ENCODE measurements around the gene WDR12.

Gene WDR12

GRCh38 chr2:202844656-202845055 lies 66.8 kb downstream of the WDR12 start:
- Histone ChIP-seq H3K4me3 (ENCODE audit: low read depth, low read length) (no peak overlapping the region), H3K9ac (ENCODE audit: low read length) (no peak overlapping the region)

GRCh38 chr2:202842690-202843089 lies 68.8 kb downstream of the WDR12 start:
- Histone ChIP-seq H3K9ac (ENCODE audit: low read length) (no peak overlapping the region), H3K4me3 (ENCODE audit: low read depth, low read length) (no peak overlapping the region), H3K36me3 (ENCODE audit: control insufficient read depth, insufficient read depth, low read length) (no peaks in the 10 kb centered on the region), H3K9me3 (ENCODE audit: control insufficient read depth, insufficient read depth, low read depth, low read length) (peaks cover 2% of the 10 kb centered on the region; the same call in 1 of the 2 replicates), H3K27me3 (ENCODE audit: control insufficient read depth, insufficient read depth, low read length) (no peaks in the 10 kb centered on the region), H3K4me1 (ENCODE audit: control insufficient read depth, insufficient read depth, low read length) (no peaks in the 10 kb centered on the region), H3K27ac (ENCODE audit: low read depth, low read length) (no peak overlapping the region)

More at GRCh38 chr2:202844656-202845055, 66.8 kb downstream of the WDR12 start:
- Histone ChIP-seq H3K4me1 (ENCODE audit: control insufficient read depth, insufficient read depth, low read length) (no peaks in the 10 kb centered on the region; the same call in 1 of the 2 replicates), H3K9me3 (ENCODE audit: control insufficient read depth, insufficient read depth, low read depth, low read length) (peaks cover 2% of the 10 kb centered on the region; the same call in 1 of the 2 replicates), H3K27ac (ENCODE audit: low read depth, low read length) (no peak overlapping the region), H3K27me3 (ENCODE audit: control insufficient read depth, insufficient read depth, low read length) (no peaks in the 10 kb centered on the region), H3K36me3 (ENCODE audit: control insufficient read depth, insufficient read depth, low read length) (no peaks in the 10 kb centered on the region)

GRCh38 chr2:202841090-202841867 lies 70.2 kb downstream of the WDR12 start:
- Histone ChIP-seq H3K4me3 (ENCODE audit: low read depth, low read length) (no peak overlapping the region), H3K9me3 (ENCODE audit: control insufficient read depth, insufficient read depth, low read depth, low read length) (peaks cover 2% of the 10 kb centered on the region; the same call in 1 of the 2 replicates), H3K27ac (ENCODE audit: low read depth, low read length) (no peak overlapping the region), H3K9ac (ENCODE audit: low read length) (no peak overlapping the region), H3K27me3 (ENCODE audit: control insufficient read depth, insufficient read depth, low read length) (no peaks in the 10 kb centered on the region), H3K4me1 (ENCODE audit: control insufficient read depth, insufficient read depth, low read length) (no peaks in the 10 kb centered on the region), H3K36me3 (ENCODE audit: control insufficient read depth, insufficient read depth, low read length) (no peaks in the 10 kb centered on the region)

- Histone ChIP-seq H3K9ac (ENCODE audit: low read length) (no peak overlapping the region), H3K4me3 (ENCODE audit: low read depth, low read length) (no peak overlapping the region)
These were observed 79.9 kb downstream of the WDR12 start for GRCh38 chr2:202831242-202832220.

GRCh38 chr2:202824901-202825300 lies 86.6 kb downstream of the WDR12 start:
- Histone ChIP-seq H3K4me3 (ENCODE audit: low read depth, low read length) (no peak overlapping the region), H3K27ac (ENCODE audit: low read depth, low read length) (no peak overlapping the region), H3K9me3 (ENCODE audit: control insufficient read depth, insufficient read depth, low read depth, low read length) (no peaks in the 10 kb centered on the region), H3K27me3 (ENCODE audit: control insufficient read depth, insufficient read depth, low read length) (no peaks in the 10 kb centered on the region), H3K36me3 (ENCODE audit: control insufficient read depth, insufficient read depth, low read length) (no peaks in the 10 kb centered on the region), H3K4me1 (ENCODE audit: control insufficient read depth, insufficient read depth, low read length) (no peaks in the 10 kb centered on the region; the same call in 1 of the 2 replicates), H3K9ac (ENCODE audit: low read length) (no peak overlapping the region)

More at GRCh38 chr2:202831242-202832220, 79.9 kb downstream of the WDR12 start:
- H3K27ac ChIP-seq (ENCODE audit: low read depth, low read length): no peak overlapping the region
- H3K36me3 ChIP-seq (ENCODE audit: control insufficient read depth, insufficient read depth, low read length): no peaks in the 10 kb centered on the region
- H3K9me3 ChIP-seq (ENCODE audit: control insufficient read depth, insufficient read depth, low read depth, low read length): no peaks in the 10 kb centered on the region
- H3K27me3 ChIP-seq (ENCODE audit: control insufficient read depth, insufficient read depth, low read length): no peaks in the 10 kb centered on the region
- H3K4me1 ChIP-seq (ENCODE audit: control insufficient read depth, insufficient read depth, low read length): no peaks in the 10 kb centered on the region

All from HUES6 (cell line).